ENCODE measurements around the gene HMX3.

HMX3 gene

GRCh38 chr10:123134343-123134914 is 1.3 kb upstream of the HMX3 start:
- DNase-seq (ENCODE audit: low read depth in 3 of 3): no peak

- DNase-seq (ENCODE audit: low read depth in 3 of 3): no peak
These were observed 805 bp upstream of the HMX3 start for GRCh38 chr10:123134915-123135414.

GRCh38 chr10:123136221-123136805 is 543 bp downstream of the HMX3 start:
- no peak for DNase-seq (ENCODE audit: low read depth in 3 of 3)

- DNase-seq (ENCODE audit: low read depth in 3 of 3): no peak
These were observed 1.3 kb downstream of the HMX3 start for GRCh38 chr10:123136806-123137642.

GRCh38 chr10:123139165-123139520 is 3.4 kb downstream of the HMX3 start:
- DNase-seq (ENCODE audit: low read depth in 3 of 3): no peak

- no peak for DNase-seq (ENCODE audit: low read depth in 3 of 3)
These were observed 3.9 kb downstream of the HMX3 start for GRCh38 chr10:123139521-123140163.

- DNase-seq (ENCODE audit: low read depth in 3 of 3): no peak
These were observed 4.6 kb downstream of the HMX3 start for GRCh38 chr10:123140164-123140982.

- DNase-seq (ENCODE audit: low read depth in 3 of 3): no peak
These were observed 5.2 kb downstream of the HMX3 start for GRCh38 chr10:123140983-123141390.

- DNase-seq (ENCODE audit: low read depth in 3 of 3): no peak
These were observed 6.3 kb downstream of the HMX3 start for GRCh38 chr10:123141791-123142700.

- no peak for DNase-seq (ENCODE audit: low read depth in 3 of 3)
These were observed 7.0 kb downstream of the HMX3 start for GRCh38 chr10:123142701-123143161.

GRCh38 chr10:123143162-123143824 is 7.5 kb downstream of the HMX3 start:
- DNase-seq (ENCODE audit: low read depth in 3 of 3): no peak

GRCh38 chr10:123143825-123144168 is 8.0 kb downstream of the HMX3 start:
- DNase-seq (ENCODE audit: low read depth in 3 of 3): no peak

GRCh38 chr10:123144697-123145541 is 9.1 kb downstream of the HMX3 start:
- no peak for DNase-seq (ENCODE audit: low read depth in 3 of 3)

GRCh38 chr10:123145542-123146012 is 9.8 kb downstream of the HMX3 start:
- no peak for DNase-seq (ENCODE audit: low read depth in 3 of 3)

GRCh38 chr10:123146013-123146893 is 10.5 kb downstream of the HMX3 start:
- DNase-seq (ENCODE audit: low read depth in 3 of 3): no peak

GRCh38 chr10:123146894-123147634 is 11.3 kb downstream of the HMX3 start:
- DNase-seq (ENCODE audit: low read depth in 3 of 3): no peak
